Keratinocyte (primary cell): ENCODE data around the gene SERBP1. TPM values are rescaled to one million over a fixed set of nuclear protein-coding genes. Genes with fewer than 3 reads are reported as not detected.

Experiments
- DNase-seq: peaks from one replicate; pipeline ENCODE4 v3.0.0-alpha.2; 2011; ENCODE audit warnings: low read depth, missing footprints, low spot score
- FAIRE-seq: peaks from 2 replicates; lab custom pipeline; 2011; peaks lifted over from hg19 to GRCh38; lab: Jason Lieb, UNC
- H2AFZ ChIP-seq: 2 replicates; pipeline ENCODE4 v1.6.0; 2012; ENCODE audit warnings: low read length, control low read depth, inconsistent platforms; ENCODE audit not compliant: control insufficient read depth
- H3K27ac ChIP-seq: 2 replicates; pipeline ENCODE4 v1.5.1; 2011; ENCODE audit warnings: low read length; ENCODE audit not compliant: control insufficient read depth, insufficient read depth
- H3K27me3 ChIP-seq: 3 replicates; pipeline ENCODE4 v1.6.0; 2011; ENCODE audit warnings: low read length; ENCODE audit not compliant: control insufficient read depth, insufficient read depth; ENCODE audit errors: extremely low read depth
- H3K36me3 ChIP-seq, 2 experiments: 2 replicates in 1 of 2; 3 replicates in 1 of 2; pipeline ENCODE4 v1.5.1; 2011; ENCODE audit warnings: low read length in 2 of 2, mild to moderate bottlenecking in 1 of 2; ENCODE audit not compliant: control insufficient read depth in 2 of 2, insufficient read depth in 2 of 2; ENCODE audit errors: extremely low read depth in 1 of 2
- H3K4me1 ChIP-seq: 3 replicates; pipeline ENCODE4 v1.5.1; 2011; ENCODE audit warnings: low read length; ENCODE audit not compliant: control insufficient read depth, insufficient read depth; ENCODE audit errors: extremely low read depth
- H3K4me2 ChIP-seq: 3 replicates; pipeline ENCODE4 v1.6.0; 2011; ENCODE audit warnings: low read depth, low read length; ENCODE audit not compliant: control insufficient read depth, insufficient read depth; ENCODE audit errors: extremely low read depth
- H3K4me3 ChIP-seq, 3 experiments: fragments of 200-600 bp in 1 of 3; sonication (generic) in 1 of 3; 2 replicates in 2 of 3; 3 replicates in 1 of 3; pipeline ENCODE4 v1.5.1; 2011 to 2016; ENCODE audit warnings: low read length in 3 of 3, mild to moderate bottlenecking in 3 of 3, control low read depth in 2 of 3, inconsistent platforms in 1 of 3, low read depth in 1 of 3, mixed read lengths in 1 of 3, mixed run types in 1 of 3, moderate library complexity in 1 of 3; ENCODE audit not compliant: control insufficient read depth in 2 of 3, insufficient read depth in 2 of 3; ENCODE audit errors: extremely low read depth in 1 of 3
- H3K79me2 ChIP-seq: 2 replicates; pipeline ENCODE4 v1.6.0; 2012; ENCODE audit warnings: low read length; ENCODE audit not compliant: control insufficient read depth, insufficient read depth
- H3K9ac ChIP-seq: 3 replicates; pipeline ENCODE4 v1.6.0; 2011; ENCODE audit warnings: low read length; ENCODE audit not compliant: control insufficient read depth, insufficient read depth; ENCODE audit errors: extremely low read depth
- H3K9me1 ChIP-seq: 3 replicates; pipeline ENCODE4 v1.6.0; 2011; ENCODE audit warnings: low read length; ENCODE audit not compliant: control insufficient read depth, insufficient read depth; ENCODE audit errors: extremely low read depth
- H3K9me3 ChIP-seq: 2 replicates; pipeline ENCODE4 v1.5.1; 2012; ENCODE audit warnings: low read depth, low read length; ENCODE audit not compliant: control insufficient read depth
- H4K20me1 ChIP-seq: 3 replicates; pipeline ENCODE4 v1.6.0; 2011; ENCODE audit warnings: low read length; ENCODE audit not compliant: control insufficient read depth, insufficient read depth; ENCODE audit errors: extremely low read depth
- CTCF ChIP-seq, 3 experiments: IDR thresholded peaks in 1 of 3; conservative IDR thresholded peaks in 1 of 3; optimal IDR thresholded peaks in 1 of 3; 2 replicates in 2 of 3; 3 replicates in 1 of 3; pipeline versions ENCODE3 to v1.5.1; 2011; ENCODE audit warnings: low read length in 3 of 3, mild to moderate bottlenecking in 3 of 3, moderate library complexity in 2 of 3, control low read depth in 1 of 3, inconsistent platforms in 1 of 3; ENCODE audit not compliant: insufficient read depth in 2 of 3; ENCODE audit errors: extremely low read depth in 1 of 3
- EZH2 ChIP-seq: IDR thresholded peaks from one replicate; pipeline ENCODE4 v1.6.1; 2012; ENCODE audit warnings: inconsistent platforms, mild to moderate bottlenecking, low read length, moderate library complexity
- dilution Hi-C: fragments of 300-500 bp; cut with MboI; formaldehyde crosslinking; loops from one replicate; pipeline ENCODE4 v1.7.0; 2020; ENCODE audit warnings: low sequenced_read_pairs; ENCODE audit not compliant: extremely low pct_ligation_motif_present
- polyA plus RNA-seq, 5 experiments: library from polyadenylated mRNA; depleted of rRNA in 3 of 5; stranded (reverse) in 3 of 5; stranded (forward) in 1 of 5; unstranded in 1 of 5; fragments of >200 nt; gene quantifications; 1 replicate in 1 of 5; 2 replicates in 3 of 5; 3 replicates in 1 of 5; pipeline versions ENCODE4 v1.2.1 to v1.2.3, GENCODE V29; 2011 to 2012; ENCODE audit warnings: missing spikeins in 2 of 5, low read depth in 1 of 5, low replicate concordance in 1 of 5

The SERBP1 gene
- polyA plus RNA-seq, 1 donor (not counting 4 experiments of a cell fraction or from before 2014, with no cell fraction given), result 352 TPM

- Histone ChIP-seq H3K27me3 (no peaks in the 10 kb centered on the region), H2AFZ (no peak overlapping the region), H3K79me2 (no peaks in the 10 kb centered on the region), H3K4me1 (peaks cover 15% of the 10 kb centered on the region), H3K9ac (no peak overlapping the region), H3K4me3 (no peak overlapping the region), H4K20me1 (no peaks in the 10 kb centered on the region), H3K4me2 (no peak overlapping the region), H3K36me3 (no peaks in the 10 kb centered on the region), H3K9me1 (no peaks in the 10 kb centered on the region), H3K9me3 (no peaks in the 10 kb centered on the region), H3K27ac (no peak overlapping the region)
- TF ChIP-seq EZH2 (no peak), CTCF (optimal IDR thresholded peaks at IDR 0.05 in 1 of 3, IDR thresholded peaks at IDR 0.05 in 1 of 3, conservative IDR thresholded peaks at IDR 0.05 in 1 of 3; ENCODE audit: extremely low read depth in 1 of 3, insufficient read depth in 2 of 3, low read length in 3 of 3) (no peak)
- dilution Hi-C loops, result no loop called here
- FAIRE-seq (no peak), DNase-seq (no peak)
Measured at GRCh38 chr1:67368046-67368514, 62.1 kb downstream of the SERBP1 start.

GRCh38 chr1:67367370-67368045 is 62.7 kb downstream of the SERBP1 start:
- Histone ChIP-seq H3K4me3 (no peak overlapping the region), H3K27ac (no peak overlapping the region), H3K4me1 (peaks cover 15% of the 10 kb centered on the region), H3K36me3 (no peaks in the 10 kb centered on the region), H3K9ac (no peak overlapping the region), H2AFZ (peak overlapping the region; percentile 19), H3K4me2 (no peak overlapping the region), H3K79me2 (no peaks in the 10 kb centered on the region), H3K27me3 (no peaks in the 10 kb centered on the region), H4K20me1 (no peaks in the 10 kb centered on the region), H3K9me3 (no peaks in the 10 kb centered on the region), H3K9me1 (no peaks in the 10 kb centered on the region)
- TF ChIP-seq EZH2 (no peak), CTCF (optimal IDR thresholded peaks at IDR 0.05 in 1 of 3, IDR thresholded peaks at IDR 0.05 in 1 of 3, conservative IDR thresholded peaks at IDR 0.05 in 1 of 3; ENCODE audit: extremely low read depth in 1 of 3, insufficient read depth in 2 of 3, low read length in 3 of 3) (no peak)
- dilution Hi-C loops, result no loop called here
- DNase-seq (no peak), FAIRE-seq (no peak)
